Right kidney (tissue), 1 donor: Measurements from ENCODE around the gene PRMT7.

Experiments used
- DNase-seq: peaks from one replicate; pipeline ENCODE4 v3.0.0-alpha.2; 2016

PRMT7 gene

DNA sequence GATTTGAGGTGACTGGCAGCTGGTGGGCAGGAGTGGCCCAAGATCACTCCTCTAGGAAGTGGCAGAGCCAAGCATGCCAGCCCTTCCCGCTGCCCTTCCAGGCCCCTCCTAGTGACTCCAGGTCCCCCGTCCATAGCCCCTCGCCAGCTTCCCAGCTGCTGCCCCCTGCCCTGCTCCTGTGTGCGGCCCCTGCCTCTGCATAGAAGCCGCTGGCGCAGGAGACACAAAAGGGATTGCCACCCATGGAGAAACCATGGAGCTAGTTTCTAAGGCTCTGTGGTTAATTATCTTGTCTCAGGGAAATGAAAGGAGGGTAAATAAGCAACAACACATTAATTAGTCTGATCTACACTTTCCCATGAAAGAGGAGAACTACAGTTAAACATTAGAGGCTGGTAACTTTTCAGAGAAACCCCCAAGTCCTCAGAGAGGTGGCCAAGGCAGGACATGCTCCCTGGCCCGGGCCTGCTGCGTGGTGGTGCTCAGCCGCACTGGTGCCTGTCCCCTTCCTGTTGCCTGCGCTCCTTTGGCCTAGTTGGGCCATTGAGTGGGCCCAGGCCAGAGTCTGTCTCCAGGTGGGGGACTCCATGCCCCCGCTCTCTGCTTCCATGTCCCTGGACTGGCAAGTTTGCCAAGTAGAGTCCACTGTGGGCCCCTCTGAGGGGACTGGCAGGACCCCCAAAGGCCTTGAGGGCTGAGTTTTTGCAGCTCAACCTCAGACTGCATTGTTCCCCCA, 65.2 kb downstream of the PRMT7 start:
- no peak for DNase-seq

DNA sequence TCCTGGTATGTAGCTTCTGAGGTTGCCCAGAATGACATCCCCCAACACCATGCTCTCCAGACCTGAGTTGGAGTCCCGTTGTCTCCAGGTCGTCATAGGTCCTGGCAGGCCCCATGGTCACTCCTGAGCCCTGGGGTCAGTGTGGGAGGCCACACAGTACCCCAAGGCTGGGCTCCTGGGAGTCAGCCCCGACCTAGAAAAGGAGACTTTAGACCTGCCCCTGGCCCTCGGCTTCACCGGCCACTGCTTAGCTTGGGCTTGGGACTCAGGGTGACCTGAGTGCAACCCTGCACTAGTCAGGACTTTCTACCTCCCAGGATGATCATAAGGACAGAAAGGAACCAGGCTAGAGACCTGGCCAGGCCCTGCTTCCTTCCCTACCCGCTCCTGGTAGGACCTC, 65.8 kb downstream of the PRMT7 start:
- DNase-seq, result no peak

DNA sequence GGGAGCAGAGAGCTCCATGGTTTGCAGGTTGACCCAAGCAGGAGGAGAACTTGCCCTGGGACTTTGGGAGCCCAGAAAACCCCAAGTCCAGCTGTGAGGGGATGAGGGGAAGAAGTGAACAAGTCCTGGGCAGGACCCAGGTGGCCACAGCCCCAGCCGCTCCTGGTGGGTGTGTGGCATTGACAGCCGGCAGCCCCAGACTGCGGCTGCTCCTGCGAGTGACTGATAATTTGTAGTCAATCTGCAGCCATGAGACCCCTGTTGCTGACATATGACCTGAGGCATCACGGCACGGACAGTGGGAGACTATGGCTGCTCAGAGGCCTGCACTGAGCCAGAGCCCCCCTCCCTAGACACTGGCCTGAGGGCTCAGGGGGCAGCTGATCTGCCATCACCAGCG, 66.4 kb downstream of the PRMT7 start:
- no peak for DNase-seq

DNA sequence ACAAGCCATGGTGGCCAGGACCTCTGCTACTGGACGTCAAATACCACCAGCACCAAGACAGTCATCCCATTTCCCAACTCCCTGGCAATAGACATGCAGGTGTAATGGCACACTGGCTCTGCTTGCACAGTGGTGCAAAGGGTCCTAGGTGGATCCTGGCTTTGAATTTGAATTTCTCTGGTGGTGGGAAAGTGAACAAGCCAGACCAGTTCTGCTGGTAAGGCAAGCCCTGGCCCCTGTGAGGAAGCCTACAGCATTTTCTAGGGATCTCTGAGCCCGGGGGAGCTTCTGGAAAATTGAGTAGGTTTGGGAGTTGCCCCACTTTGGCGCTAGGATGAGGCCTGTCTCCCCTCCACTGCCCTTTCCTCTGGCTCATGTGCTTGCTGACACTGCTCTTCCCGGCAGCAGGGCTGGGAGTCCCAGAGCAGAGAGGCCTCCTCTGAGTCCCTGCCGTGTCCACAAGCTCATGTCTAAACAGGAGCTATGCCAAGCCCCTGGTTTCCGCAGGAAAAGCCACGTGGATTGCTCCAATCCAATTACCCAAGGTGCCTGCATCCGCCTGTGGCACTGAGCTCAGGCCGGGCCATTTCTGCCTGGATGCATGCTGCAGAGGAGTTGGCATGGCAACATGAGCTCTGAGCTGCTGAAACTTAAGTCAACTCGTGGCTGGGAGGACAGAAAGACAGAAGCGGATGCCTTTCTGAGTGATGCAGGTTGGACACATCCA, 67.0 kb downstream of the PRMT7 start:
- no peak for DNase-seq

DNA sequence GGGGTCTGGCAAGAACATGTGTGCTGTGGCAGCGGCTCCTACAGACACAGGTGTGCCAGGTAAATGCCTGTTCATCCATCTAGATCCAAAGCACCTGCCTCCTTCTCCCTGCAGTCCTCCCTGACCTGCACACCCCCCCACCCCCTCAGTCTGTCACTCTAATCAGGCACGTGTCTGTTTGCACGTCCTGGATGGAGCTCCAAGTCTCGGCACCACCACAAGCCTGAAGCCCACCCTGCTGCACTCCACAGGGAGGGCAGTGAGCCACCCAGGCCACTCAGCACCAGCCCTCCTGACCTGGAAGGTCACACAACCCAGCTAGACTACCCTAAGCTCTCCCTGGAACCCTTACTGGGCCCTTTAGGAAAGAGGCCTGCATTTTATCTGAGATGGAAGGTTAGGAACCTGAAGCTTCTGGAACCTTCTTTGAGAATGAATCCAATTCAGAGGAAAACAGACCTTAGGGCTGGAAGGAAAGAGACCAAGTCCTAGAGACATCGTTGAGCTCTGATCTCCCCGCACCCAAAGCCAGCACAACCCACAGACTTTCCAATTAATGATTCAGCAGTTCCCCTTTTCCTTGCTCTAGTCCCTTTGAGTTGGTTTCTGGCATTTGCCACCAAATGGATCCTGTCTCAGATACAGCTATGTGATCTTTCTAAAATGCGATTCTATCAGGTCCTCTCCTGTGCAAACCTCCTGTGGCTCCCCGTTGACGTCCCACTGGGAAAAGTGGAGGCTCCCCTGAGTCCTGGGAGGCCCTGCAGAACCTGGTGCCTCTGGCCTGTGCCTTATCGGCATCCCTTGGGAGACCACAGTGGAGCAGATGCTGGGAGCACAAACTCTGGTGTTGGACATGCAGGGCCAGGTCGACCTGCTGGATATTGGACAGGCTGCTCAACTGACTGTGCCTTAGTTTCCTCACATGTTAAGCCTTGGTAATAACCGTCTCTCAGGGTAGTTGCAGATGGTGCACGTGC, 67.9 kb downstream of the PRMT7 start:
- no peak for DNase-seq

DNA sequence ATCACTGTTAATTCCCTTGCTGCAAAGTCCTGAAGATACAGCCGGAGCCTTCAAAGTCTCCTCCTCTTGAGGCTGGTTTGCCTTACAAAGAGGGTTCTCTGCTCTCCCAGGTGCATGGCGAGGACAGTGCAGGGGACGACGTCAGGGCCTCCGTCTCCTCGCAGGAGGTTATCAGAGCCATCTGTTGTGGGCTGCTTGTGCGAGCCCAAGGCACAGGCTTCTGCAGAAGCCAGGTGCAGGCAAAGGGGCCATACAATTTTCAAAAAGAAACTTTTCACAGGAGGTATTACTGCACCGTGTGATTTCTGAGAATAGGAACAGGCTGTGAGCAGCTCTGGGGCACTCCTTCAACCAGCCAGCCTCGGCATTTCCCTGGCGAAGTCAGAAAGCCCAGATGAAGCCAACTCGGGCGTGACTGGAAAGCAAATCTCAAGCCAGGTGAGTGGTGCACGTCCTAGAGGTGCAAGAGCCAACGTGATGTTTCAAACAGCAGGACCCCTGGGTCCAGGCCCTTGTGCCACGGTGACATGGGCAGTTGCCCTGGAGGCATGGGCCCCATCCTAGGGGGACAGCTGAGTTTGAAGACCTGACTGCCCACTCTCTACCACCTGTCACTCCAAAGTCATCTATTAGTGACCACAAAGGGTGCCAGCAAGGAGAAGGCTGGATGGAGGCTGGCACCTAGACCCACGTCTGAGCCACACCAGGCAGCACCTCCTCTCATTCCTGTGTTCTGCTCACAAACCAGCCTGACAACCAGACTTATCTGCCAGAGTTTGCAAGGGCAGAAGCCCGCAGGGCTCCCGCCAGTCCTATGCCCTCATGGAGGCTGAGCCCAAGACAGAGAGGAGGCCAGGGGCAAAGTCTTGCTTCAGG, 68.9 kb downstream of the PRMT7 start:
- DNase-seq, result no peak

DNA sequence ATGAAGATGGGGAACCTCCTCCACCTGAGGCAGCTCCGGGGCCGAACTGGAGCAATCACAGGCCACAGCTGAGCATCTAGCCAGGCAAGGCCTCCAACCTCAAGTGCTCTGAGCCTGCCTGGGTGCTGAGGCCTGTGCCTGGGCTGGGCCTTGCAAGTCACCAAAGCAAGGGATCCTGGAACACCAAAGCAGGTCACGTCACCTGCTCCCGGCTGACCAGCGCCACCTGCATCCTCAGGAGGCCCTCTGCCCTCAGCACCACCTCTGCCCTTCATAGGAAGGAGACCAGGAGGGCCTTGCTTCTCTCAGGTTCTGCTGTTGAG, 69.5 kb downstream of the PRMT7 start:
- DNase-seq, result no peak

DNA sequence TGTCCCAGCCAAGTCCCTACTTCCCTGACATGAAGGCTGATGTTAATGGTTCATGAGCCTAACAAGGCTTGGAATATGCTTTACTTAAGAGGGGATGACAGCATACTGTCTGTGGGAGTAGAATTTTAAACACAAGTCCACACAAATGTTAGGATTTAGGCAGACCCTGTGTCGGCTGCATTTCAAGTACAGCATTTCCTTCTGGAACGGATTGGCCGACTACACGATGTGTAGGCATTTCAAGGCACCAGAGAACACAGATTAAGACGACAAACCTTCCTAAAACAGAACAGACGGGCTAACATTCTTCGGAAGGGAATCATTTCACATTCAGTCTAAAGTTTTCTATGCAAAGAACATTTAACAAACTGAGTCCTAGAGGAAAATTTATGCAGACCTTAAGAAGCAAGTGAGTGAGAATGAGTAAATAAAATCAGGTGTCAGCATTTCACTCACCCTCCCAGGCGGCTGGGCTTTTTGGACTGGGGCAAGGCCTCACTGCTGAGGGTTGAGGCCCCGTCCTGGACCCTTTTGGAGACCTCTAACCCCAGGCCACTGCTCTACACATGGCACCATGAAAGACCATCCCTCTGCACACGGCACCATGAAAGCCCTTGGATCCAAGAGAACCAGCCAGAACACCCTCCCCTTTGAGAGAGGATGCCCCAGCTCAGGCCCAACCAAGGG, 70.0 kb downstream of the PRMT7 start:
- no peak for DNase-seq

DNA sequence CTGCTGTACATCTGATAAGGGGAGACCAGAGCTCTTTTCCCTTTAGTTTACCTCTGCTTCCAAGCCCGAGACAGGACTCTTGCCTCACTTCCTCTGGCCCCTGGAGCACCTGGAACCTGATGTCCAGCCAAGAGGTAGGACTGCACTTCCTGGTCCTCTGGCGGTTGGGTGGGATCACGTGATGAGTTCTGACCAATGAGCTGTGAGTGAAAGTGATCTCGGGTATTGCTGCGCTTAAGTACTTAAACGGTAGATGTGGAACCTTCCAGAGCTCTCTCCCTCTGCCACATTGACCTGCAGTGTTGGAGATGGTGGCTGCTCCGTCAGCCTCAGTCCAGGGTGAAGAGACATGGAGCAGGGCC, 70.5 kb downstream of the PRMT7 start:
- no peak for DNase-seq

DNA sequence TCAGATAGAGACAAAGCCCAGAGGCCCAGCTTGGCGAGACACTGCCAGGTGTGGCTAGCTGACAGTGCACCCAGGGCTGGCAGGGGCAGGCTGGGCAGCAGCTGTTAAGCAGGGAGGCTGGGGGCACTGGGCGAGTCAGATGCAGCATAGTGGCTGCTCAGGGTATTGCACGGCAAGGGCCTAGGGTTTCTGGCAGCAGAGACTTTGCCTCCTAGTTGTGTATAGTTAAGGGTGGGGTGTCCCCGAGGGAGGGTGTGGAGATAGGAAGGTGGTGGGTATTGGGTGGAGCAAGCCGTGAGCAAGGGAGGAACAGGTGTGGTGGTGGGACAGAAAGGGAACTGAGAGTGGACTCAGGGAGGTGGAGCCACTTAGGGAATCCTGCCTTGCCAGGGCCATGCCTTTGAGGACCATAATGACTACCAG, 71.5 kb downstream of the PRMT7 start:
- DNase-seq, result no peak

DNA sequence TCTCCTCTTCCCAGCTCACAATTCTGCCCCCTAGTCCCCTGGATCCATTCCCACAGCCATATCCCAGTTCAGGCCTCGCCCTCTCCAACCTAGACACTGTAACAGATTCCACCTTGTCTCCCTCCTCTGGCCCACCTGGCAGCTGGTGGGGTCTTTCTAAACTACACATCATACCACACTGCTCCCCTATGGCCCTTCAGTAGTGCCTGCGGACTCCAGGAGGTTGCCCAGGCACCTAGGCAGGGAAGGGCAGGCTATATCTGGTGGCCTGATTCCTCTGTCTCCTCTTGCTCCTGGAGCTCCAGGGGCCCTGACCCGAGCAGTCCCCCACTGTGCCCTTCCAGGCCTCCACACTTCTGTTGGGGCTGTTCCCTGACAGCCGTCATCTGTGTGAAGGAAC, 73.0 kb downstream of the PRMT7 start:
- no peak for DNase-seq

DNA sequence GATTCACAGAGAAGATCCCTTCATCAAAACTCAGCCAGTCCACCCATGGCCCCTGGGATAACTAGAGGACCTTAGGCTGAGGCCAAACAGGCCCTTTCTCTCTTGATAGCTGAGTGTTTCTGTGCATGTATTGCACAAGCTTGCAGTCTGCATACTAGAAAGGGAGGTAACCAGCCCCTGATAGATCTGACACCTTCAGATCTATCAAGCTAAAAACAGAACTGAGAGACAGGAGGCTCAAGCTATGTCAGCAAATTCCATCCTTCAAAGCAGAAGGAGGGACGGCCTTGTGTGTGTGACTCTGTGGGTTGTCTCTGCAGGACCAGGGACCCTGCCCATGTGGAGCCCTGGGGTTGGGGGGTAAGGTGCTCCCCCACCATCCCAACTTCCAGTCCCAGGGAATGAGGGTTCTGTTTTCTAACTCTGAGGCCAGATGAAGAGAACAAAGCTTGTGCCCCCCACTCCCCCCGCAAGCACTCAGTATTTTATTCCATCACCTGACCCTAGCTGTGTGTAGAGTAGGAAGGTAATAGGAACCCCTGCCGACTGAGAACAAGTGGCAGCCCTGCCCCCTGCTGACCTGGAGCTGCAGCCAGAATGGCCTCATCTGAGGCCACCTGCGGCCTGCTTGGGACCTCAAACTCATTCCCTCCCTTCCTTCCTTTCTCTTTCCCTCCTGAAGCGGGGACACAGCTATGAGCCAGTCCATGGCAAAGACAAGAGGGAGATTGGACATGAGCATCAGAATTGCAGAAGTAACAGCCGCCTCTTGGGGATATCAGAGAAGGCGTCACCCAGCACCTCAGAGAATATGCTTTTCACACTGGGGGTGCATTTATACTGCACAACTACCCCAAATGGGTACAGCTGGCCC, 73.7 kb downstream of the PRMT7 start:
- DNase-seq, result no peak

DNA sequence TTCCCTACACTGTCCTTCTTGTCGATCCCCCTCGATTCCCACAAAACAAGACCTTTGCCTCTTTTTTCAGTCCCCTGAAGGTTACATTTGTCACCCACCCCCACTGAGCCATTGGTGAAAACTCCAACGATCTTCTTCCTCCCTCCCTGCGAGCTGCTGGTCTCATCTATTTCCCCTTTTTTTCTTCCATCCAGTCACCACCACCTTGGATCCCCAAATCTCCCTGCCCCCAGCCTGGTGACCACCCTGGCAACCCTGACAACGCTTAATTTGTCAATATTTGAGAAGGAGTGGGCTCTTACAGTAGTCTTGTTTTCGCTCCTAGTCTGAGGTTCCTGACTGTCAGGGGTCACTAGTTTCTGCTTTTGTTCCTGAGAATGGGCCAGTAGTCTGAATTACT, 74.6 kb downstream of the PRMT7 start:
- DNase-seq, result no peak

DNA sequence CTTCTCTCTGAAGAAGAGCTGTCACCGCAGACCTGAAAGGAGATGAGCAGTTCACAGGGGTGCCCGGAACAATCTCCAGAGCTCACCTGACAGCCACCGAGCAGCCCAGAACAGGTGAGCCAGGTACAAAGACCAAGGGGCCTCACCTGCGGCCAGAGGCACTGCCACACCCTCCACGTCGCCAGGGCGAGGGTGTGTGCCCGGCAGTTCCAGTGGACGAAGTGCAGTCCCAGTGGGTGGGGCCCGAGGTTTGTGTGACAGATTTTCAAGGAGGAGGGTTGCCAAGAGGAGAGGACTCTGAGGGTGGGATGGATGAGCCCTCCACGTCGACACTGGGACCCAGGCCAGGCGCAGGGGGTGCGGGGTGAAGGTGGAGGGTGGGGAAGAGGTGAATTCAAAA, 75.8 kb downstream of the PRMT7 start:
- DNase-seq, result no peak

DNA sequence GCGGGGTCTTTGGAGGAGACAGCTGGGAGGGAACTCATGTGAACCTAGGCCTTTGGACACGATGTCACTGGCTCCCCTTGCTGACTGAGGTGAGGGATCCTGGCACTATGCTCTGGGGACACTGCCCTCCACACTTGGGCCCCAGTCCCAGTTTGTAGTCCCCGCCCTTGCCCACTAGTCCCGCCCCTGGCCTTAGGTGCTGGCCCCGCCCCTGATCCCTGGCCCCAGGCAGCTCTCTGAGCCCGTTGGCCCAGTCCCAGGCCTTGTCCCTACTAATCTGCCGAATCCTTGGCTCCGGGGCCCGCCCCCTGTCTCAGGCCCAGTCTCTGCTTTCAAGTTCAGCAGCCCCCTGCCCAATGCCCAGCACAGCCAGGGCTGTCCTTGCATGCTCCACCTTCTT, 76.5 kb downstream of the PRMT7 start:
- DNase-seq, result no peak

DNA sequence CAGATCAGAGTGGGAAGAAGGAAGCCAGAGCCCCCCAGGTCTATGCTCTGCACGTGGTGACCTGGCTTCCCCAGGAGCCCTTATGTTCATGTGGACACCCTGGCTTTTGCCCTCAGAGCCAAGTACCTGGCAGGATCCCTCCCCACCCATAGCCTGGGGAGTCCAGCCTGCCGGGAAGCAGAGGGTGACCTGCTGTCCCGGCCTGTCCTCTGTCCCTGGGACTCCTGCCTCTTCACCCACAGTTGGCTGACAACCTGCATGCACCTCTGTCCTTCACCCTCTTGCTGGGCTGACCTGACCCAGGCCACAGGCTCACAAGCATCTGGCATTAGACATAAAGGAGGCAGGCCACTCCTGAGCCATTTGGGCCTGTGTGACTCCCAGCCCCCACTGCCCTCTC, 77.3 kb downstream of the PRMT7 start:
- DNase-seq, result no peak

DNA sequence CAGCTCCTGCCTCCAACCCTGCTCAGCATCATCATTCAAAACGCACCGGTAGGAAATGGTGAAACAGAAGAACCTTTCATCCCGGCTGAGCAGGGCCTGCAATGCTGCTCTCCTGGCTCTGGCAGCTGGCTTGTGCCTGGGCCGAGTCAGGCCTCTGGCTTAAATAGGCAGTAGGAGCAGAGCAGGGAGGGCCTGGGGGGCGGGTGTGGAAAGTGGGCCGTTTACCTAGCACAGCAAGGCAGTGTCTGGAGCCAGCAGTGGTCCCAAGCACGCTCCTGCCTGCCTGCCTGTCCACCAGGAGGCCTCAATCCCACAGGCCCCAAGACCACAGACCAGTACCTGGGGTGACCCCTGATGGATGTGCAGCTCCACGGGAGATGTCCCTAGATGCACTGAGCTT, 78.2 kb downstream of the PRMT7 start:
- no peak for DNase-seq

DNA sequence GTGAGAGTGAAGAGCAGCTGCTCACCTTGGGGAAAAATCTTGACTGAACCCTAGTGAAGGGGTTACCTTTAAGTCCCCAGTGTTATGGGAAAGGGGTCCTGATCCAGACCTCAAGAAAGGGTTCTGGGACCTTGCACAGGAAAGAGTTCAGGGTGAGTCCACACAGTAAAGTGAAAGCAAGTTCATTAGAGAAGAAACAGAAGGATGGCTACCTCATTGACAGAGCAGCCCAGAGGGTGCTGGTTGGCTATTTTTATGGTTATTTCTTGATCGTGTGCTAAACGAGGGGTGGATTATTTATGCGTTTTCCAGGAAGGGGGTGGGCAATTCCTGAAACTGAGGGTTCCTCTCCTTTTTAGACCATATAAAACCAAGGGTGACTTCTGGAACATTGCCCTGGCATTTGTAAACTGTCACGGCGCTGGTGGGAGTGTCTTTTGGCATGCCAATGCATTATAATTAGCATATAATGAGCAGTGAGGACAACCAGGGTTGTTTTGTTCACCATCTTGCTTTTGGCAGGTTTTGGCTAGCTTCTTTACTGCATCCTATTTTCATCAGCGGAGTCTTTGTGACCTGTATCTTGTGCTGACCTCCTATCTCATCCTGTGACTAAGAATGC, 79.0 kb downstream of the PRMT7 start:
- no peak for DNase-seq

DNA sequence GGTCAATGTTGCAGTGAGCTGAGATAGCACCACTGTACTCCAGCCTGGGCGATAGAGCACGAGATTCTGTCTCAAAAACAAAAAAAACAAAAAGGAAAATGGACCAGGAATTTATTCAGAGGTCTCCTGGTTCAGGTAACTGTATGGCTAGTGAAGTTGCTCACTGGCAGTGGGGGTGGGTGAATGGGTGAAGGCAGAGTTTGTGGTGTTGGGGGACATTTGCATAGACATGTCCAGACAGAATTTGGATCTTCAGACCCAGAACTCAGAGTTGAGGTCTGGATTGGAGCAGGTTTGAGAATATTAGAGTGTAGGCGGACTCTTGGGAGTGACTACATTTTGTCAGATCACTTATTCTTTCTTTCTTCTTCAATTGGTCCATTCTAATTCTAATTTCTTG, 82.5 kb downstream of the PRMT7 start:
- no peak for DNase-seq

DNA sequence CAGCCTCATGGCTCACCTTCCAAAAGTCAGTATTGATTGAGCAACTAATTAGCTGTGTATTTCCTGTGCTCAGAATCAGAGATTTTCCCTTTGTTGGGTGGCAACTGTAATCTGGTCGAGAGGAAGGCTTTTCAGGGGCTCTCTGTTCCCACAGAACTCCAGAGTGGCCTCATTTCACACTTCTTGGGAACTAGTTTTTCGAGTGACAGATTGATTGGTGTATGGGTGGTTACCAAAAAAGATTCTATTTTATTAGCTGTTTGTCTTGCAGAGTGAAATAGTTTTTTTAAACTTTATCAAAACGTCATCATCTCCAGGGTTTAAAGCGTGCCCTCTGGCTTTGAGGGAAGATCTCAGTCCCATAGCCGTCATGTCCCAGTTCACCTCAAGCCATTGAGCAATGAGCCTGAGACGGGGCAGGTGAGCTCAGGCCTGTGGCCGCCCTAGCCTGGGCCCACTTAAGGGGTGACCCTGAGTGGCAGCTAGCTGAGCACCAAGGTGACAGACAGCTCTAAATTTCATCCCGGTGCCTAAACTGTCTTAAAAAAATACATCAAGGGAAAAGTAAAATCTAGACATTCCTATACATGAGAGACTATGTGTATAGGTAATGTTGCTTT, 84.5 kb downstream of the PRMT7 start:
- DNase-seq, result no peak
